CD4-positive, alpha-beta T cell (primary cell): ENCODE results near the gene NKD1. TPM values are rescaled to one million over a fixed set of nuclear protein-coding genes. Genes with fewer than 3 reads are reported as not detected.

Experiments
- ATAC-seq: fragments of 200-7000 bp; cut with Tn5 transposase; one replicate; pipeline ENCODE4 v1.10.0; 2022; ENCODE audit warnings: mild to moderate bottlenecking; ENCODE audit not compliant: poor library complexity
- CTCF ChIA-PET: fragments of 350-600 bp; sonication (Branson Sonifier 250); formaldehyde crosslinking; loops from one replicate; lab custom pipeline; 2021; ENCODE audit warnings: antibody characterized with exemption, inconsistent platforms; lab: Charles Lee
- POLR2A ChIA-PET: fragments of 350-600 bp; sonication (Branson Sonifier 250); formaldehyde crosslinking; loops from one replicate; lab custom pipeline; 2021; ENCODE audit warnings: antibody characterized with exemption, inconsistent platforms; lab: Charles Lee
- DNase-seq, 14 experiments: peaks; one replicate each; pipeline ENCODE4 v3.0.0-alpha.2; 2013 to 2020; ENCODE audit warnings: mixed read lengths in 2 of 14
- H3K27ac ChIP-seq, 2 donors: one replicate each; pipeline versions ENCODE4 v1.5.1 to v1.7.0; 2013; ENCODE audit warnings: low read length in 2 of 2, low read depth in 1 of 2, mild to moderate bottlenecking in 1 of 2
- H3K27me3 ChIP-seq, 2 experiments: 1 replicate in 1 of 2; 2 replicates in 1 of 2; pipeline versions ENCODE4 v1.6.1 to v1.7.0; 2013; ENCODE audit warnings: low read length in 2 of 2, control low read depth in 1 of 2, mild to moderate bottlenecking in 1 of 2, moderate library complexity in 1 of 2; ENCODE audit not compliant: insufficient read depth in 2 of 2, control insufficient read depth in 1 of 2
- H3K36me3 ChIP-seq: one replicate; pipeline ENCODE4 v1.6.1; 2013; ENCODE audit warnings: low read length, control low read depth; ENCODE audit not compliant: insufficient read depth
- H3K4me1 ChIP-seq: one replicate; pipeline ENCODE4 v1.6.1; 2013; ENCODE audit warnings: low read length, control low read depth; ENCODE audit not compliant: insufficient read depth
- H3K4me3 ChIP-seq: one replicate; pipeline ENCODE4 v1.5.1; 2013; ENCODE audit warnings: mild to moderate bottlenecking, low read length, moderate library complexity
- H3K9me3 ChIP-seq, 2 experiments: 1 replicate in 1 of 2; 2 replicates in 1 of 2; pipeline versions ENCODE4 v1.6.1 to v1.7.0; 2013; ENCODE audit warnings: low read length in 2 of 2, mild to moderate bottlenecking in 2 of 2, control low read depth in 1 of 2, moderate library complexity in 1 of 2; ENCODE audit not compliant: control insufficient read depth in 1 of 2, insufficient read depth in 1 of 2
- H3K27ac Mint-ChIP-seq: one replicate; pipeline ENCODE4 v1.8.0; 2020; ENCODE audit warnings: mixed read lengths
- H3K27me3 Mint-ChIP-seq: one replicate; pipeline ENCODE4 v1.8.0; 2021; ENCODE audit warnings: mixed read lengths
- H3K36me3 Mint-ChIP-seq: one replicate; pipeline ENCODE4 v1.8.0; 2021; ENCODE audit warnings: low read depth, mixed read lengths
- H3K4me1 Mint-ChIP-seq: one replicate; pipeline ENCODE4 v1.8.0; 2021; ENCODE audit warnings: low read depth, mixed read lengths
- H3K4me3 Mint-ChIP-seq: one replicate; pipeline ENCODE4 v1.8.0; 2020; ENCODE audit warnings: mild to moderate bottlenecking, mixed read lengths
- H3K9me3 Mint-ChIP-seq: one replicate; pipeline ENCODE4 v1.8.0; 2020; ENCODE audit warnings: mixed read lengths
- CTCF ChIP-seq: fragments of 200-600 bp; IDR thresholded peaks from one replicate; pipeline ENCODE4 v1.8.0; 2022; ENCODE audit warnings: antibody characterized with exemption, mild to moderate bottlenecking
- intact Hi-C, 2 experiments: fragments of 100-400 bp; cut with DNase I in 1 of 2; cut with micrococcal nuclease in 1 of 2; formaldehyde crosslinking; loops; one replicate each; pipeline versions ENCODE4 v1.15.1 to v1.9.0; 2023 to 2025; cut with DNase I, micrococcal nuclease
- total RNA-seq, 174 experiments: library from RNA in 2 of 174; stranded (reverse) in 2 of 174; gene quantifications; one replicate each; pipeline ENCODE4 v1.2.3 and lab custom pipeline; 2021 to 2026

Gene NKD1
- total RNA-seq, 2 experiments from 2014 or later = 6.1 to 9.8 TPM

DNA sequence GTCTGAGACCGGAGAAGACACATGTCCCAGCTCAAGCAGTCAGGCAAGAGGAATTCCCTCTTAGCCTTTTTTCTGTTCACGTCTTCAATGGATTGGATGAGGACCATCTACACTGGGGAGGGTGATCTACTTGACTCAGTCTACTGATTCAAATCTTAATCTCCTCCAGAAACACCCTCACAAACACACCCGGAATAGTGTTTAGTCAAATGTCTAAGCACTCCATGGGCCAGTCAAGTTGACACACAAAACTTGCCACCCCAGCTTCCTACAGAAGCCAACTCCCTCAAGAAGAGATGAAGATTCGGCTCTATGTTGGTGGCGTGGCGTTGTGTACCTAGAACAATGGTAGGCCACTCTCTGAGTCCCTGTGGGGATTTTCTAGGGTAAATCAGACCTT, 22.5 kb upstream of the NKD1 start:
- Histone ChIP-seq H3K27ac (no peak overlapping the region), H3K9me3 (peaks cover 2 to 8% of the 10 kb centered on the region in 2 experiments), H3K4me3 (no peak overlapping the region), H3K27me3 (peaks cover 0 to 3% of the 10 kb centered on the region in 2 experiments), H3K4me1 (no peaks in the 10 kb centered on the region), H3K36me3 (no peaks in the 10 kb centered on the region)
- Mint-ChIP-seq H3K27me3 (peaks cover 14% of the 10 kb centered on the region), H3K27ac (no peak overlapping the region), H3K36me3 (no peaks in the 10 kb centered on the region), H3K4me3 (no peak overlapping the region), H3K9me3 (peaks cover 9% of the 10 kb centered on the region), H3K4me1 (no peaks in the 10 kb centered on the region)
- ChIA-PET CTCF (no interaction called here), POLR2A (no interaction called here)
- no peak for DNase-seq
- intact Hi-C loops = no loop called here
- no peak for ATAC-seq
- no peak for TF ChIP-seq CTCF

GRCh38 chr16:50526249-50526648, 21.9 kb upstream of the NKD1 start:
- H3K27ac Mint-ChIP-seq = no peak overlapping the region
- Histone ChIP-seq H3K27ac (no peak overlapping the region), H3K4me3 (no peak overlapping the region), H3K4me1 (no peaks in the 10 kb centered on the region), H3K9me3 (peaks cover 3 to 8% of the 10 kb centered on the region in 2 experiments), H3K27me3 (peaks cover 0 to 3% of the 10 kb centered on the region in 2 experiments), H3K36me3 (no peaks in the 10 kb centered on the region)
- CTCF ChIA-PET = no interaction called here
- peaks cover 9% of the 10 kb centered on the region for H3K9me3 Mint-ChIP-seq
- ATAC-seq (no peak), DNase-seq (peak in 1 of 14 experiments; percentile 22)
- no peak for TF ChIP-seq CTCF
- POLR2A ChIA-PET = no interaction called here
- H3K36me3 Mint-ChIP-seq = no peaks in the 10 kb centered on the region
- intact Hi-C loops = no loop called here
- no peaks in the 10 kb centered on the region for H3K4me1 Mint-ChIP-seq
- peaks cover 14% of the 10 kb centered on the region for H3K27me3 Mint-ChIP-seq
- H3K4me3 Mint-ChIP-seq = no peak overlapping the region

- Histone ChIP-seq H3K36me3 (no peaks in the 10 kb centered on the region), H3K4me3 (no peak overlapping the region), H3K27ac (no peak overlapping the region), H3K9me3 (peaks cover 3 to 8% of the 10 kb centered on the region in 2 experiments), H3K4me1 (no peaks in the 10 kb centered on the region), H3K27me3 (peaks cover 0 to 3% of the 10 kb centered on the region in 2 experiments)
- Mint-ChIP-seq H3K36me3 (no peaks in the 10 kb centered on the region), H3K9me3 (peaks cover 9% of the 10 kb centered on the region), H3K4me3 (no peak overlapping the region), H3K27ac (no peak overlapping the region), H3K4me1 (no peaks in the 10 kb centered on the region), H3K27me3 (peaks cover 14% of the 10 kb centered on the region)
- intact Hi-C loops = no loop called here
- no peak for DNase-seq
- ATAC-seq = no peak
- POLR2A ChIA-PET = no interaction called here
- CTCF ChIA-PET = no interaction called here
- TF ChIP-seq CTCF = no peak
Observed at GRCh38 chr16:50526796-50527195, 21.4 kb upstream of the NKD1 start.
